HepG2 (cell line): ENCODE results near the gene TAC3. TPM values are rescaled to one million over a fixed set of nuclear protein-coding genes. Genes with fewer than 3 reads are reported as not detected.

Experiments
- ATAC-seq: fragments of 200-7000 bp; cut with Tn5 transposase; 3 replicates; pipeline ENCODE4 v1.9.1; 2020; ENCODE audit warnings: mild to moderate bottlenecking, moderate library complexity
- BruUV-seq: library from RNA; stranded (reverse); fragments of 400-500 nt; replicated peaks from 2 replicates; lab custom pipeline; 2021; lab: Mats Ljungman, UMichigan
- CTCF ChIA-PET: fragments of 300-600 bp; formaldehyde crosslinking; extraction: SDS; loops from one replicate; lab custom pipeline; 2021; ENCODE audit warnings: low total read pairs, inconsistent platforms, low intra/inter-chr PET ratio; lab: Yijun Ruan, JAX
- POLR2A ChIA-PET: fragments of 350-600 bp; sonication (Branson Sonifier 250); formaldehyde crosslinking; loops from one replicate; lab custom pipeline; 2020; ENCODE audit warnings: antibody characterized with exemption, inconsistent platforms; lab: Yijun Ruan, JAX
- DNase-seq: peaks from one replicate; pipeline ENCODE4 v3.0.0-alpha.2; 2015; ENCODE audit warnings: low spot score
- FAIRE-seq: peaks from 3 replicates; lab custom pipeline; 2011; peaks lifted over from hg19 to GRCh38; lab: Jason Lieb, UNC
- H2AFZ ChIP-seq: one replicate; pipeline ENCODE4 v1.6.1; 2011; ENCODE audit warnings: low read length, inconsistent platforms
- H3K27ac ChIP-seq: fragments of 300-600 bp; 3 replicates; pipeline ENCODE4 v1.8.0; 2011; ENCODE audit warnings: mixed run types, mild to moderate bottlenecking, mixed read lengths, low read length, inconsistent platforms; ENCODE audit not compliant: insufficient read depth; ENCODE audit errors: extremely low read length
- H3K27me3 ChIP-seq, 2 experiments: fragments of 200-600 bp in 1 of 2; 2 replicates in 1 of 2; 3 replicates in 1 of 2; pipeline versions ENCODE4 v1.6.0 to v1.8.0; 2011; ENCODE audit warnings: low read length in 2 of 2, mild to moderate bottlenecking in 2 of 2, moderate library complexity in 2 of 2, inconsistent platforms in 1 of 2; ENCODE audit not compliant: insufficient read depth in 2 of 2, control insufficient read depth in 1 of 2
- H3K36me3 ChIP-seq, 2 experiments: fragments of 200-600 bp in 1 of 2; replicated peaks in 1 of 2; 2 replicates in 1 of 2; 3 replicates in 1 of 2; pipeline versions ENCODE4 v1.5.1 to v1.8.0; 2011; ENCODE audit warnings: low read length in 2 of 2, inconsistent platforms in 1 of 2; ENCODE audit not compliant: insufficient read depth in 2 of 2, control insufficient read depth in 1 of 2
- H3K4me1 ChIP-seq: 2 replicates; pipeline ENCODE4 v1.5.1; 2012; ENCODE audit warnings: low read length, inconsistent platforms; ENCODE audit not compliant: insufficient read depth
- H3K4me2 ChIP-seq: 2 replicates; pipeline ENCODE4 v1.6.0; 2011; ENCODE audit warnings: low read depth, low read length, inconsistent platforms
- H3K4me3 ChIP-seq, 3 experiments: fragments of 200-600 bp in 1 of 3; sonication (generic), shearing (Covaris generic) in 1 of 3; replicated peaks in 1 of 3; 2 replicates each; pipeline ENCODE4 v1.5.1; 2011 to 2016; ENCODE audit warnings: low read length in 3 of 3, inconsistent platforms in 2 of 3, low read depth in 2 of 3, mild to moderate bottlenecking in 2 of 3, control low read depth in 1 of 3, mixed read lengths in 1 of 3; ENCODE audit not compliant: insufficient read depth in 1 of 3
- H3K79me2 ChIP-seq: one replicate; pipeline ENCODE4 v1.6.1; 2011; ENCODE audit warnings: low read length, inconsistent platforms; ENCODE audit not compliant: insufficient read depth
- H3K9ac ChIP-seq: 2 replicates; pipeline ENCODE4 v1.6.0; 2011; ENCODE audit warnings: mild to moderate bottlenecking, low read depth, low read length, inconsistent platforms; ENCODE audit not compliant: insufficient read depth
- H3K9me3 ChIP-seq: 2 replicates; pipeline ENCODE4 v1.5.1; 2012; ENCODE audit warnings: mild to moderate bottlenecking, low read length
- H4K20me1 ChIP-seq: 2 replicates; pipeline ENCODE4 v1.6.0; 2011; ENCODE audit warnings: inconsistent platforms, mild to moderate bottlenecking, low read length, moderate library complexity; ENCODE audit not compliant: insufficient read depth
- PRMT3 ChIP-seq: sonication (generic); formaldehyde crosslinking; IDR thresholded peaks from 2 replicates; pipeline ENCODE4 v1.8.1; 2022; ENCODE audit warnings: low read depth, mild to moderate bottlenecking, moderate library complexity, missing genetic modification reagents, borderline replicate concordance
- ZNF160 ChIP-seq: sonication (generic); formaldehyde crosslinking; IDR thresholded peaks from 2 replicates; pipeline ENCODE4 v1.8.0; 2022; ENCODE audit warnings: mild to moderate bottlenecking, inconsistent platforms, missing genetic modification reagents
- ZNF17 ChIP-seq: sonication (generic); formaldehyde crosslinking; IDR thresholded peaks from 2 replicates; pipeline ENCODE4 v1.5.0; 2020; ENCODE audit warnings: mild to moderate bottlenecking, missing genetic modification reagents
- ZNF20 ChIP-seq: sonication (generic); formaldehyde crosslinking; IDR thresholded peaks from 2 replicates; pipeline ENCODE4 v1.4.0; 2020; ENCODE audit warnings: mild to moderate bottlenecking, moderate library complexity, missing genetic modification reagents
- ZNF282 ChIP-seq: fragments of 450-650 bp; IDR thresholded peaks from 2 replicates; pipeline ENCODE4 v1.6.1; 2018; ENCODE audit not compliant: partially characterized antibody
- WGBS: methylation state at CpG from one replicate; pipeline ENCODE4 v1.1.6; 2017; ENCODE audit warnings: low lambda C conversion rate; 5-methylcytosine and 5-hydroxymethylcytosine counted together
- in situ Hi-C: cut with HindIII; loops from 2 replicates; pipeline ENCODE4 v1.10.0; 2017; ENCODE audit warnings: low pct_unique_long_range_greater_than_20kb; ENCODE audit not compliant: extremely low pct_ligation_motif_present
- intact Hi-C: fragments of 100-400 bp; cut with micrococcal nuclease; formaldehyde crosslinking; loops from one replicate; pipeline ENCODE4 v1.10.0; 2022; ENCODE audit not compliant: unreplicated experiment
- polyA plus RNA-seq, 8 experiments: library from polyadenylated mRNA; depleted of rRNA in 3 of 8; stranded (reverse) in 7 of 8; unstranded in 1 of 8; fragments of >200 nt; fragmentation: Illumina TruSeq in 4 of 8; extraction: Trizol in 4 of 8; gene quantifications; 2 replicates each; pipeline versions ENCODE4 v1.2.1 to v1.2.3, GENCODE V29; 2011 to 2016; ENCODE audit warnings: low read depth in 4 of 8, missing spikeins in 1 of 8, mixed read lengths in 1 of 8; ENCODE audit not compliant: insufficient read depth in 1 of 8
- total RNA-seq, 5 experiments: library from RNA; depleted of rRNA; stranded (reverse); fragments of >200 nt; fragmentation: Illumina TruSeq; extraction: Trizol; gene quantifications; 2 replicates each; pipeline ENCODE4 v1.2.3, GENCODE V29; 2016; ENCODE audit warnings: low read depth in 1 of 5
- TF ChIP-seq, protein P1 (sequence below): sonication (generic); formaldehyde crosslinking; IDR thresholded peaks from 2 replicates; pipeline ENCODE4; 2020; ENCODE audit warnings: missing genetic modification reagents, mild to moderate bottlenecking, borderline replicate concordance
- TF ChIP-seq, protein P2 (sequence below): sonication (generic); formaldehyde crosslinking; IDR thresholded peaks from 2 replicates; pipeline ENCODE4 v1.5.1; 2020; ENCODE audit warnings: missing genetic modification reagents, mild to moderate bottlenecking, borderline replicate concordance

The TAC3 gene
- total and polyA plus RNA-seq, 2 of the 13 experiments (the other 11 are each of a cell fraction or from before 2014, with no cell fraction given) = 0.13 to 0.15 TPM

DNA sequence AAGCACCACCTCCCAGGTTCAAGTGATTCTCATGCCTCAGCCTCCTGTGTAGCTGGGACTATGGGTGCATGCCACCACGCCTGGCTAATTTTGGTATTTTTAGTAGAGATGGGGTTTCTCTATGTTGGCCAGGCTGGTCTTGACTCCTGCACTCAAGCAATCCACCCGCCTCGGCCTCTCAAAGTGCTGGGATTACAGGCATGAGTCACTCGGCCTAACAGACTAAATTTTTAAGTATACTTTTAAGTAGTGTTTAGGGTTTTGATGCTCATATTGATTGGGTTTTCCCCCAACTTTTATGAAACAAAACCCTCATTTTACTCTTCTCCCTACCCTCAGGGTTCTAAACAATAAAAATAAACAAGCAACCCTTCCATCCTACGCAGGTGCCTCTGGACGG lies 28.1 kb upstream of the TAC3 start:
- DNase-seq = no peak
- no peak overlapping the region for H3K4me3 ChIP-seq
- peaks cover 17% of the 10 kb centered on the region for H3K4me1 ChIP-seq
- H2AFZ ChIP-seq = no peak overlapping the region
- H3K4me2 ChIP-seq = no peak overlapping the region
- TF ChIP-seq ZNF17 (CRISPR knock-in tag) = no peak
- TF ChIP-seq, protein P1, sequence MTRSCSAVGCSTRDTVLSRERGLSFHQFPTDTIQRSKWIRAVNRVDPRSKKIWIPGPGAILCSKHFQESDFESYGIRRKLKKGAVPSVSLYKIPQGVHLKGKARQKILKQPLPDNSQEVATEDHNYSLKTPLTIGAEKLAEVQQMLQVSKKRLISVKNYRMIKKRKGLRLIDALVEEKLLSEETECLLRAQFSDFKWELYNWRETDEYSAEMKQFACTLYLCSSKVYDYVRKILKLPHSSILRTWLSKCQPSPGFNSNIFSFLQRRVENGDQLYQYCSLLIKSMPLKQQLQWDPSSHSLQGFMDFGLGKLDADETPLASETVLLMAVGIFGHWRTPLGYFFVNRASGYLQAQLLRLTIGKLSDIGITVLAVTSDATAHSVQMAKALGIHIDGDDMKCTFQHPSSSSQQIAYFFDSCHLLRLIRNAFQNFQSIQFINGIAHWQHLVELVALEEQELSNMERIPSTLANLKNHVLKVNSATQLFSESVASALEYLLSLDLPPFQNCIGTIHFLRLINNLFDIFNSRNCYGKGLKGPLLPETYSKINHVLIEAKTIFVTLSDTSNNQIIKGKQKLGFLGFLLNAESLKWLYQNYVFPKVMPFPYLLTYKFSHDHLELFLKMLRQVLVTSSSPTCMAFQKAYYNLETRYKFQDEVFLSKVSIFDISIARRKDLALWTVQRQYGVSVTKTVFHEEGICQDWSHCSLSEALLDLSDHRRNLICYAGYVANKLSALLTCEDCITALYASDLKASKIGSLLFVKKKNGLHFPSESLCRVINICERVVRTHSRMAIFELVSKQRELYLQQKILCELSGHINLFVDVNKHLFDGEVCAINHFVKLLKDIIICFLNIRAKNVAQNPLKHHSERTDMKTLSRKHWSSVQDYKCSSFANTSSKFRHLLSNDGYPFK = no peak
- TF ChIP-seq, all 625 proteins: peak for 0
- FAIRE-seq (no peak), ATAC-seq (no peak)
- Histone ChIP-seq H3K36me3 (no peaks in the 10 kb centered on the region), H3K27ac (no peak overlapping the region), H3K9ac (no peak overlapping the region), H3K27me3 (no peaks in the 10 kb centered on the region), H4K20me1 (no peaks in the 10 kb centered on the region), H3K9me3 (no peaks in the 10 kb centered on the region), H3K79me2 (no peaks in the 10 kb centered on the region)
- ChIA-PET CTCF (no interaction called here), POLR2A (no interaction called here)
- no TSS peak for BruUV-seq
- in situ Hi-C loops = no loop called here
- intact Hi-C loops = no loop called here
- 87% methylated on average over 6 of the region's 6 CpGs for WGBS

DNA sequence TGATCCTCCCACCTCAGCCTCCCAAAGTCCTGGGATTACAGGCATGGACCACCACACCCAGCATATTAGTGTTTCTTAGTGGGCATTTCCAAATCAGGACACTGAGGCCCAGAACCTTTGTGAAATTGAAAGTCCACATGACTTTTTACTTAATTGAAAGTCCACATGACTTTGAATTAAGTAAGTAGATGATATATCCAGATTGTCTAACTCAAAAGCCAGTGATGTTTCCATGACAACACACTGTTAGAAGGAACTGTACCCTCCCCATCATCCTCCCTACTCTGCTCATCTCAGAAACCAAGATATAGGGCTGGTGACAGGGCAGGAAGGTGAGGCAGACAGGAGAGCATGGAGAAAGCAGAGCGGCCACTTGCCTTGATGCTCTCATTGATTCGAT lies 26.4 kb upstream of the TAC3 start:
- 86% methylated on average over 2 of the region's 2 CpGs for WGBS
- no peaks in the 10 kb centered on the region for H3K27me3 ChIP-seq
- TF ChIP-seq ZNF282 (no peak), ZNF160 (CRISPR knock-in tag) (no peak), PRMT3 (CRISPR knock-in tag) (no peak), ZNF20 (CRISPR knock-in tag) (no peak)
- TF ChIP-seq, protein P2, sequence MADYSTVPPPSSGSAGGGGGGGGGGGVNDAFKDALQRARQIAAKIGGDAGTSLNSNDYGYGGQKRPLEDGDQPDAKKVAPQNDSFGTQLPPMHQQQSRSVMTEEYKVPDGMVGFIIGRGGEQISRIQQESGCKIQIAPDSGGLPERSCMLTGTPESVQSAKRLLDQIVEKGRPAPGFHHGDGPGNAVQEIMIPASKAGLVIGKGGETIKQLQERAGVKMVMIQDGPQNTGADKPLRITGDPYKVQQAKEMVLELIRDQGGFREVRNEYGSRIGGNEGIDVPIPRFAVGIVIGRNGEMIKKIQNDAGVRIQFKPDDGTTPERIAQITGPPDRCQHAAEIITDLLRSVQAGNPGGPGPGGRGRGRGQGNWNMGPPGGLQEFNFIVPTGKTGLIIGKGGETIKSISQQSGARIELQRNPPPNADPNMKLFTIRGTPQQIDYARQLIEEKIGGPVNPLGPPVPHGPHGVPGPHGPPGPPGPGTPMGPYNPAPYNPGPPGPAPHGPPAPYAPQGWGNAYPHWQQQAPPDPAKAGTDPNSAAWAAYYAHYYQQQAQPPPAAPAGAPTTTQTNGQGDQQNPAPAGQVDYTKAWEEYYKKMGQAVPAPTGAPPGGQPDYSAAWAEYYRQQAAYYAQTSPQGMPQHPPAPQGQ (CRISPR knock-in tag) = no peak
- in situ Hi-C loops = no loop called here
- no peak for ATAC-seq
- no peak overlapping the region for H3K9ac ChIP-seq
- no peaks in the 10 kb centered on the region for H3K9me3 ChIP-seq
- intact Hi-C loops = no loop called here
- ChIA-PET POLR2A (no interaction called here), CTCF (no interaction called here)
- no peak for FAIRE-seq
- no peak overlapping the region for H3K27ac ChIP-seq
- no peak overlapping the region for H3K4me2 ChIP-seq
- H3K4me3 ChIP-seq = no peak overlapping the region
- no TSS peak for BruUV-seq
- H4K20me1 ChIP-seq = no peaks in the 10 kb centered on the region
- H2AFZ ChIP-seq = no peak overlapping the region
- DNase-seq = no peak
- no peaks in the 10 kb centered on the region for H3K4me1 ChIP-seq
- no peaks in the 10 kb centered on the region for H3K36me3 ChIP-seq
- no peaks in the 10 kb centered on the region for H3K79me2 ChIP-seq
